GM19238 (cell line): ENCODE data around the gene ITPK1.

Experiments
- DNase-seq: peaks from one replicate; pipeline ENCODE4 v3.0.0; 2011; ENCODE audit warnings: low spot score; ENCODE audit not compliant: insufficient read length

ITPK1 gene

DNA sequence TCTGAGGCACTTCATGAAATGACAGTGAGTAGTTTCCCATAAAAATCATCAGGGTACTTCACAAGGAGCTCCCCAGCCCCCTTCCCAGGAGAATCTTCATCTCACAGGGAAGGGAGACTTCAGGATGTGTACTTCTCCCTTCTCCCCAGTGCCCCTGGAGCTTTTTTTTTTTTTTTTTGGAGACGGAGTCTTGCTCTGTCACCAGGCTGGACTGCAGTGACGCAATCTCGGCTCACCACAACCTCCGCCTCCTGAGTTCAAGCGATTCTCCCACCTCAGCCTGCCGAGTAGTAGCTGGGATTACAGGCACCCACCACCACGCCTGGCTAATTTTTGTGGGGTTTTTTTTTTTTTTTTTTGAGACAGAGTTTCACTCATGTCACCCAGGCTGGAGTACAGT lies 10.4 kb downstream of the ITPK1 start:
- DNase-seq = no peak

DNA sequence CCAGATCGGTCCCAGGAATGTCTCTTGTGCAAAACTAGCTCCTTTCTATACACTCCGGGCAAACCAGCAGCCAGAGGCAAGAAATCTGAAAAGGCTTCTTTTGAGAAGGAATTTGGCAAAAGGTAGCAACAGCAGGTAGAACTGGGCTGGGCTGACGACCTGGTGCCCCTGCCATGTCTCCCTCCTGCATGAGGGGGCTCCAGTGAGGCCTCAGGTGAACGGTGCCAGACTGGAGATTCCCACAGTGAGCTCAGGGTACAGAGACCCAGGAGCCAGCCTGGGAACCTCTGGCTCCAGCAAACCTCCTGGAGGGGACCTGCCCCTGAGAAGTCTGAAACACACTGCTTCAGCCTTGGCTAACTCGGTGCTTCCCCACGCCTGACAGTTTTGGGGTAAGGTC lies 10.8 kb downstream of the ITPK1 start:
- no peak for DNase-seq

DNA sequence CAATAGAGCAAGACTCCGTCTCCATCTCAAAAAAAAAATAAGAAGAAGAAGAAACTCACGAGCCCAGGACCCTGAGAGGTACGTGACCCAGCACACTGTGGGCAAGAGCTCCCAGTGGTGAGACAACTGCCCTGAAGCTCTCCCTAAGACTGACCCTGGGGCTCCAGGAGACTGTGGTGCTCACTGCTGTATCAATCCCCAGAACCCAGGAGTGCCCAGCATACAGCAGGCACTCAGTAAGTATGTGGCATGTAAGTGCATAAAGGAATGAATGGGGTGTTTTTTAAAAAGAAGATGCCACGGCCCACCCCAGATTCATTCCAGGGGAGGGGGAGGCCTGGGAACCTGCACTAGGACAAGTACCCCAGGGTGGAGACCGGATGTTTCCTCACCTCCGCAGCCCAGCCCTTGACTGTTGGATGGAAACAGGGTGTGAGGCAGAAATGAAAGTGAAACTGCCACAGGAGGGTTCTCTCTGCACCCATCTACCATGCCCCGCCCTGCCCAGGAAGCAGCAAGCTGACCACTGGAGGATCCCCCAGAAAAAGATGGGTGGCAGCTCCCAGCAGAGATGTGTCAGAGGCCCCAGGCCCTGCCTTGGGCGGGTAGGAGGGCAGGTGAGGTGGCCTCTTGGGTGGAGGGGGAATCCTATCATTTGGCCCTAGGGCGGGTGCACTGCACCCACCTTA lies 12.2 kb downstream of the ITPK1 start:
- peak; percentile 90 for DNase-seq

DNA sequence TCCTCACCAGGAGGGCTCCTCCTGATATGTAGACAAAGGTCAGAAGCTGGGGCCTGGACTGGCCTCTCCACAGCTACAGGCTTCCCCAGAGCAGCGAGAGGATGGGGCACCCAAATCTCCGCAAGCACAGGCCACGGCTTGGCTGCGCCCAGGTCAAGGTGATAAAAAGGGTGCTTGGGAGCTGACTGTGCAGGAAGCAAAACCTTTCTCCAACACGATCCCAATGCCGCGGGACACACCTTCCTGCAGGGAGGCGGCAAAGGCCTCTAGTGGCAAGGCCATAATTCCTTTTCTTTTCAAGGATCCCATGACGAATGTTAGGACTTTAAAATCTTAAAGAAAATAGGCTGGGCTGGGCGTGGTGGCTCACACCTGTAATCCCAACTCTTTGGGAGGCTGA lies 13.6 kb downstream of the ITPK1 start:
- DNase-seq = no peak

DNA sequence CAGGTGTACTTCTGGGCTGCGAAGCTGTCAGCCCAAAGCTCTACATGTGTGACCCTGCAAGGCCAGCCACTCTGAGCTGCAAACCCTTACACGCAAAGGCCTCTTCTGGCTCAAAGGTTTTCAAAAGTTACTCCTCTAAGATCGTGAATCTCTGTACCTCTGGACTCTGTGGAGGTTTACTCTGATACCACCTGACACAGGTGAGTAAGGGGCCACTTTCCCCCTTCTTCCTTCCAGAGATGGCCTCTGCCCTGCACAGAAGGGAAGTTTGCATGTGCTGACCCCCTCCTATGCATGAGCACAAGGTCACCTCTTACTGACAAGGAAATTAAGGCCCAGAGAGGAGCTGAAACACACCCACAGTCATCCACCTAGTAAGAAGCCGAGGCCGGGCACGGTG lies 14.5 kb downstream of the ITPK1 start:
- no peak for DNase-seq

DNA sequence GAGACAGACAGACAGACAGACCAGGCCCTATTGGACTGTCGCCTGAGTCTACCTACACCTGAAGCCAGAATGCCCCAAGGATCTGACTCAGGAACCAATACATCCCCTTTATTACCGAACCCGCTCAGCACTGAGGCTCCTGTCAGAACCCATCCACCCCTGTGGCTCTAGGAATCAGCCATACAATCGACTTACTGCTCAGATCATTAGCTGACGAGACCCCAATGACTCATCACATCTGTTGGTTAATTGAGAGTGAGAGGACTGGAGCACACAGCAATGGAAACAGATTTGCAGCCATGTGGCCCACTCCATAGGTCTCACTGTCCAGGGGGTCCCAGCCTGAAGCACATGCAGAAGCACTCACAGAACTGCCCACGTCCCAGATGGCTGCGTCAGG lies 15.2 kb downstream of the ITPK1 start:
- no peak for DNase-seq

DNA sequence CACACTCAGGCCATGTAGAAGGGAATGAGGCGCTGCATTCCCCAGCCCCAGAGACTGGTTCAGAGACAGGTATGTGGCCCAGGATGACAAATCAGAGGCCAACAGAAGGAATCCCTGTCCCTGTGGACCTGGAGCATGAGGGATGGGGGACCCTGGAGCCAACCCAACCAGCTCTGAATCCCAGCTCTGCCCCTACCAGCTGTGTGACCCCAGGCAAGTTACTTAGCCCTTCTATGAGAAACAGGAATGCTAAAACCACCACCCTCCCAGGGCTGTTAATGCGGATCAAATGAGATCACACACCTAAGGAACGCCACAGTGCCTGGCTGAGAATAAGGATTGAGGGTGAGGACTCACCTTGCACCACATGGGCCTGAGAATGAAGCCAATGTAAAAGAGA lies 15.6 kb downstream of the ITPK1 start:
- DNase-seq = no peak

DNA sequence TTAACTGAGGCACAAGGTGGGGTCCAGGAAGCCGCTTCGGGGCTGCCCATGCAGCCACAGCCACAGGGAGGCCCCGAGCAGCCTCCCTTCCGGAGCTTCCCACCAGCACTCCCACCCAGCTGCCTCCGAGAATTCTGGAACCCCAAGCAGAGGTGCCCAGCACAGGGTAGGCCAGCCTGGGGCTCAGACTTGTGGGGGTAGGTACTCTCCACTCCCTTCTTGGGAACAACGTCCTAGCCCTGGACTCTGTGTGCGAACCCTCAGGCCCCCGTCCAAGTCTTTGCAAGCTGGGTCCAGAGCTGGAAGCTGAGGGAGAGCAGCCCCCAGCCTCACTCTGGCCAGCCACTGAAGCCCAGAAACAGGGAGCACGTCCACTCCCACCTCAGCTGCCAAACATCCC lies 16.1 kb downstream of the ITPK1 start:
- no peak for DNase-seq

DNA sequence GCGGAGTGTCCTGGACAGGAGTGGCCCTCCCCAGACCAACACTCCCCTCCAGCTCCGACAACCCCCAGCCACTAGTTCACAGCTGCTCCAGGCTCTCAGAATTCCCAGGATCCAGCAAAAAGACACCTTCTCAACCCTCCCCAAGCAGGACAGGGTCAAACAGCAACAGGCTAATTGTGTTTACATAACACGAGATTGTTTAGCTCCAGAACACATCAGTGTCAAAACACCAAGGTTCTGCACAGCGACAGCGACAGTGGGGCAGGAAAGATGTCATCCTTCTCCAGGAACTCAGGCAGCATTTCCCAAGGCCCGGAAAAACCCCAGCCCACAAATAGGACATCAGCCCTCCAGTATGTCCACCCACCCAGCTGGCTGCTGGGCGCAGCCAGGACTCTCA lies 16.5 kb downstream of the ITPK1 start:
- no peak for DNase-seq

DNA sequence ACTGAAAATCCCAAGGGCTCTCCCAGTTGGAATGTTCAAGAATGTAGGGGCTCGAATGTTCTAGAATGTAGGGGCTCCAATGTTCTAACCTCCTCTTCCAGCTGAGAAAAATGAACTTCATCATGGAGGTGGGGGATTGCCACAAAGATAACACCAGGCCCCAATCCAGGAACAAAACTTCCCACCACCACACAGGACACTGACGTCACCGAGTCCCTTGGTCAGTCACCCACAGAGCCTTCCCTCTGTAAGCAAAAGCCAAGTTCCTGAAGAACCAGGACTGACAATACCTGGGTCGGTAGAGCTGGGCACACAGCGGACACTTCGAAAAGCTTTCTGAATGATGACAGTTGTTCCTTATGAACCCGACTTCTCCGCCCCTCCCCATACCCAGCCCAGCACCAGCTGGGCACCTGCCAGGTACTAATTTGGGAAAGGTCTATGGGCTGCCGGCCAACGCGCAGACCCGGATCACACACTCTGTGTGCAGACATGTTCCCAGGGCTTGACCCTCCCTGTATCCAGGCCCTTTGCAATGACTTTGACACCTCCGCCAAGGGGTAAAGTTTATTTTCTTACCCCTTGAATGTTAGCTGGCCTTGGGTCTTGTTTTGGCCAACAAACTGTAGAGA lies 18.9 kb downstream of the ITPK1 start:
- no peak for DNase-seq

DNA sequence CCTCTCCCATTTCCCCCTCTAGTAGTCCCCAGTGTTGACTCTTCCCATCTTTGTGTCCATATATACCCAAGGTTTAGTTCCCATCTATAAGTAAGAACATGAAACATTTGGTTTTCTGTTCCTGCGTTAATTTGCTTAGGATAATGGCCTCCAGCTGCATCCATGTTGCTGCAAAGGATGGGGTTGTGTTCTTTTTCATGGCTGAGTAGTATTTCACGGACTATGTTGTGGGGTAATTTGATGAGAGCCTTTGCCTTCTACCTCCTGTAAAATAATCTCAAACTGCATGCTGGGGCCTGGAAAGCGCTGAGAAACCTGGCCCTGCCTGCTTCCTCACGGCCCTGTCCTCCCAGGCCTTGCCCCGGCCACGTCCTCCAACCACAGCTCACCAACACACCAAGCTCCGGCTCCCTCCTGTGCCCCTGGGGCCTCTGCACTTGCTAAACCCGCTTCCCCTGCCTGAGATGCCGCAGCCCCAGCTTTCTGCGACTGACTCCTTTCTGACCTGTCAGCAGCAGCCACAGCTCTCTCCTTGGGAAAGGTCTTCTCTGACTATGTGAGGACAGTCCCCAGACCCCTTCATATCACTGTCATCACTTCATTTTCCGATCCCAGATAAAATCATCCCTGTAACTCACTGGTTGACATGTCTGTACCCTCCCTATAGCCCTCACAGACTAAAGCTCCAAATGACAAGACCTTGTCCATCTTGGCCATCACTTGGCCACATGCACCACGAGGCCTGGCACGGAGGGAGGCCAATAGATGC lies 19.8 kb downstream of the ITPK1 start:
- no peak for DNase-seq

DNA sequence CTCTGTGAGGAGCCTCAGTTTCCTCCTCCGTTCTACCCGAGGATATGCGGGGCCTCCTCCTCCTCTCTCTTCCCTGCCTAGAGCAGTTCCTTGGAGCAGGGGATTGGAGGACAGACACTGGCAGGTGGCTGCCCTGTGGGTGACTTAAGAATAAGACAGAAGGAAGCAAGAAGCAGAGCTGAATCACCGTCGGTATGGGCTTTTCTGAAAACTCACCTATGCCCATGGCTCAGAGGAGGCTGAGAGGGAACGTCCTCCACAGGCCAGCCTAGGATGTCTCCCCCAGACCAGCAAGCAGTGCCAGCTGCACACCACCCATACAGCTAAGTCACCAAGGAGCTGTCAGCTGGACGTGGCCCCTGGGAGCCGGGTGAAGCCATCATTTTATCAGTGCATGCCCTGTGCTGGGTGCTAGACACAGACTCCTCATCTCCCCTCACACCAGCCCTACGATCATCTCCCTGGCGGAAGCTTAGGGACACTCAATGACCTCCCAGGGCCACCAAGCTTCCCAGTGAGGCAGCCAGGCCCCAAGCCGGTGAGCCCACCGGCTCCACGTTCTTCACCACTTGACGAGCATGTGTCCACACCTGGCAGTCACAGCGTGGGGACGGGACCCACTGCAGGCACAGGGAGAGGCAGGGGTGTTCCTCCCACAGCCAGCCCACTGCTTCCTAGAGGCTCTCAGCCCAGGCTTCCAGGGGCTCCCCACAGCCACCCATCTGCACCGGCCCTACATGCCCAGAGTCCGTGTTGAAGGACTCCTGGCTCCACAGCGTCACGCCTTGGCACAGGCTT lies 21.4 kb downstream of the ITPK1 start:
- DNase-seq = no peak

DNA sequence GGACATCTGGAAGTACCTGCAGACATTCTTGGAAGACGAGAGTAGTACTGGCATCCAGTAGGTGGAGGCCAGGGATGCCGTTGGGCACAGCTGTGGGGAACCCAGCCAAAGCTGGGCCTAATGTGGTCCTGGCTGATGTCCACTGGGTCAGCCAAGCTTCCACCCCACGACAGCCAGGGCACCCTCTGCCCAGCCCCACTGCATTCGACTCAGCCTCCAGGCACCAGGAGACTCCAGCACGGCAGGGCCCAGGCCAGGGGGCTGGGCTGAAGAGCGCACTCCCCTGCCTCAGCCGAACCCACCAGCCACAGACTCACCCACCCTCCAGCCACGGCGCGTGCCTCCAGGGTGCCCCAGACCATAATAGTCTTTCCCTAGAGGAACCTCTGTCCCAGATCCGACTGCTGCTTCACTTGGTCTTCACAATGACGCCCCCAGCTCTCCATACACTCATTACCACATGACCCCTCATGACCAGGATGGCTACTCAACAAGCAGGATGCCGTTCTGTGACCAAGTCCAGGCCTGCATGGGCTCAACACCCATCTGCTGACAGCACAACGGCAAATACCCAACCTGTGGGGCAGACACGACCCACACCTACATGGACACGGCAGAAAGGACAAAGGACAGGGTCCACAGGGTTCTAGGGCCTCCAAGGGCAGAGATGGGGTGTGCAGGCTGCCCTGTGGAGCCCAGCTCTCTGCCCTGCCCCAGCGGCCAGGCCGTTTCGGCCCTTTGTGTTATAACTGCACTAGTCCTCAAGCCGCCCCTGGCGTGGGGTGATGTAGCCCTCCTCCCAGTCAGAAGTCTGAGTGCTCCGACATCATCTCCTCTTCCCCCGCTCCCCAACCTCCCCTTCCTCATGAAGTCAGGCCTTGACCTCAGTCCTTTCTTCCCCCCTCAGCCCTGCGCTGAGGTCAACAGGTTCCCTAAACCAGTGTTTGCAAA lies 22.8 kb downstream of the ITPK1 start:
- DNase-seq = no peak

DNA sequence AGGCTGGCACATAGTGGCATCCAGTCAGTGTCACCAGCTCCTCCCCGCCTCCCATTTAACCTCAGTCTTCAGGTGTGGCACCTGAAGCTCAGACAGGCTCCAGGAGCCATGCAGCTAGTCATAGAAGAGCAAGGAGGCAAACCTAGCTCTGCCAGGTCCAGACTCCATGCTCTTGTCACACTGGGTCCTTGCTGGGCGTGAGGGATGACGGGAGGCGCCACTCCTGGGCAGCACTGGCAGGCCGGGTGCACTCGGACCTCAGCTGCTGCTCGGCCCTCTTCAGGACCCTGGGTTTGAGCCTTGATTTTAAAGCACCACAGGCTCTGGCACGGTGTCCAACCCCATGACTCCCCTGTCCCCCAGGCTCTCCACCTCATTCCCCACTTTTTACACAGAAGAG lies 24.1 kb downstream of the ITPK1 start:
- DNase-seq = no peak

DNA sequence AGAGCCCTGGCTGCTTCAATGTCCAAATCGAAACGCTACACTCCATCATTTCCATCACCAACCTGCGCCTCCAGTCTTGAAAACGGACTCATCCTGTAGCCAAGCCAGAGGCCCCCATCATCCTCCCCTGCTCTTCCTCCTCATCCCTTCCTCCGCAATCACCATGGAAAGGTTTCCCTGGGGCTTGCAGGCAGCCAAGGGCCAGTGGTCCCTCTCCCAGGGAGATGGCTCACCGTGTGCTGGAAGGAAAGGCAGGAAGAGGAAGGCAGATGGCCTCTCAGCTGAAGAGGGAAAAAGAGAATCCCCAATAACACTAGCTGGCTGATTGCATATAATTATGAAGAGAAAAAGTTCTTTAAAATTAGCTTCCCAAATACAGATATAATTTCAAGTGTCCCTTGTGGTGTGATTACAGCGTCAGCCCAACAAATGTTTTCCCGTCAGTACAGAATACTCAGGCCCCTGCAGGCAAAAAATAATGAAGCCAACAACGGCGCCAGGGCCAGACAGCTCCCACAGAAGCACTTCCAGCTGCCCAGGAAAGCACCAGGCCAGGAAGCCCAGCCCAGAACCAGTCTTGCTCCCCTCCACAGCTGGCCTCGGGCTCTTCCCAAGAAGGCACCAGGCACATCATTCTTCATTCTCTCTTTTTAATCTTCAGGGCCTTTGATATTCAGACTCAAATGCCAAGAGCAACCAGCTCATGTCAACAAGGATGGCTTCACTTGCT lies 24.7 kb downstream of the ITPK1 start:
- no peak for DNase-seq

DNA sequence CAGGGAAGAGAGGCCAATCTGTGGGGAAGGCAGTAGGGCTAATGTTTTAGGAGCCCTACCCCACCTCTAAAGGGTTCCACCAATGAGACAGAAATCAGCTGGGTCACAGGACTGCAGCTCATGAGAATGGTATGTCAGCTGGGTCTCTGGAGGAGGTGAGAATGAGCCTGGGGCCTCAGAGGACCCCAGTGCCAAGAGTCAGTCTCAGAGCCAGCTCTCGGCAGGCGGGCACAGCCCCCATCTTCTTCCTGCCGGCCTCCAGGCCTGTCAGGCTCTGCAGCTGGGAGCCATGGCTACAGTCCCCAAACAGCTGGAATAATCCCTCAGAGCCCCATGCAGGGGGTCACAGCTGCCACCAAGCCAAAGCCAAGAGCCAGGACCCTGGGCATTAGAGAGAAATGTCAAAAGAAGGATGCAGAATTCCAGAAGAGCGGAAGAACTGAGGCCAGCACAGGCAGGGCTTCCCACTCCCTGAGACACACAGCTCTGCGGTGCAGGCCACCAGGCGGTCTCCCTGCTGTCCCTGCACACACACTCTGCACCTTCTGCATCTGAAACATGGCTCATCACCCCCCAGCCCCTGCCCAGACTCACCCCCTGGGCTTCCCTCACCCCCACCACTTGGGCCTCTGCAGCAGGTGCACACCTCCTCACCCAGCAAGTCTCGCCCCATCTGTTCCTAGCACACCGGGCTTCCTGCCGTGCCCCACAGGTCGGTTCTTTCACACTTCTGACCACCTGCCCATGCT lies 26.0 kb downstream of the ITPK1 start:
- DNase-seq = no peak

DNA sequence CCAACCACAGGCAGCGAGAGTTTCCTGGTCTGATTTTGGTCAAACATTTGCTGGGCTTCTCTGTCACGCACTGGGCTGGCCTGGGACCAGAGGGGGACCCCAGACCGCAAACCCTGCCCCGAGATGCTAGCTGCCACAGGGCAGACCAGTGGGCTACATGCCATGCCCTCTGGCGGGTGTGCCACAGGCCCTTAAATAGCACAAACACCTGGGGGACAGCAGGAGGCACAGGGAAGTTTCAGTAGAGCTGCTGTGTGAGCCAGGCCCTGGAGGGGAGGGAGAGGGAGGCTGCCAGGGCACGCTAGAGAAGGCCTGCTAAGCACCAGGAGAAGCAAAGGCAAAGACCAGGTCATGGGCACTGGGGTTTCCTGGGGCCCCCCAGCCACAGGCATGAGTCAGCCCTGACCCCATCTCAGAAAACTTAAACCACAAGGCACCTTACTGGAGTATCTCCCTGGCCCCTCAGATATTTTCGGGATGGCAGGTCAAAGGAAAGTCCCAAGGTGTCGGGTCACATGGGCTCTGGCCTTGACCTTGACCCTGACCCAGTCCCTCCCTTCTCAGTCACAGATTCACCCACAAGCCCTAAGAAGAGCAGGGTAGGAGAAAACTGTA lies 29.2 kb downstream of the ITPK1 start:
- DNase-seq = peak; percentile 47

DNA sequence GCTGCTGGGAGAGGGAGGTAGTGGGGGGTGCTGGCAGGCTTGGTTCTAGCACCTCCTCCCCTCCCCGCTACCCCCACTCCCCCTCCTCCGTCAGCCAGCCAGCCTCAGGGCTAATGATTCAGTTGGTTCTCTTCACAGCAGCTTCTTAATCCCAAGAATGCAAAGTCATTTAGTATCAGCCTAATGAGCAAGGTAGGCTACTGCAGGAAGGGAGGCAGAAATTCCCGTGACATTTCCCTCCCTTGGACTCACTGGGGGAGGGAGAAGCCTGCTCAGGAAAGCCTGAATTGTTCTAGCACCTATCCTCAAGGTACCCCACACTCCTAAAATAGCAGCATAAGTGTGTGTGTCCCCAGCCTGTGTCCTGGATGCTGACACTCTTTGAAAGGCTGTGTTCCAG lies 29.8 kb downstream of the ITPK1 start:
- DNase-seq = no peak
